NCI-H187 treated with DMSO at 0.1 percent for 48 hours (cell line): Measurements from ENCODE around the gene CREB3L4.

ENCODE experiments used
- DNase-seq: peaks from one replicate; lab custom pipeline; 2025; lab: John Stamatoyannopoulos, UW

CREB3L4 gene

DNA sequence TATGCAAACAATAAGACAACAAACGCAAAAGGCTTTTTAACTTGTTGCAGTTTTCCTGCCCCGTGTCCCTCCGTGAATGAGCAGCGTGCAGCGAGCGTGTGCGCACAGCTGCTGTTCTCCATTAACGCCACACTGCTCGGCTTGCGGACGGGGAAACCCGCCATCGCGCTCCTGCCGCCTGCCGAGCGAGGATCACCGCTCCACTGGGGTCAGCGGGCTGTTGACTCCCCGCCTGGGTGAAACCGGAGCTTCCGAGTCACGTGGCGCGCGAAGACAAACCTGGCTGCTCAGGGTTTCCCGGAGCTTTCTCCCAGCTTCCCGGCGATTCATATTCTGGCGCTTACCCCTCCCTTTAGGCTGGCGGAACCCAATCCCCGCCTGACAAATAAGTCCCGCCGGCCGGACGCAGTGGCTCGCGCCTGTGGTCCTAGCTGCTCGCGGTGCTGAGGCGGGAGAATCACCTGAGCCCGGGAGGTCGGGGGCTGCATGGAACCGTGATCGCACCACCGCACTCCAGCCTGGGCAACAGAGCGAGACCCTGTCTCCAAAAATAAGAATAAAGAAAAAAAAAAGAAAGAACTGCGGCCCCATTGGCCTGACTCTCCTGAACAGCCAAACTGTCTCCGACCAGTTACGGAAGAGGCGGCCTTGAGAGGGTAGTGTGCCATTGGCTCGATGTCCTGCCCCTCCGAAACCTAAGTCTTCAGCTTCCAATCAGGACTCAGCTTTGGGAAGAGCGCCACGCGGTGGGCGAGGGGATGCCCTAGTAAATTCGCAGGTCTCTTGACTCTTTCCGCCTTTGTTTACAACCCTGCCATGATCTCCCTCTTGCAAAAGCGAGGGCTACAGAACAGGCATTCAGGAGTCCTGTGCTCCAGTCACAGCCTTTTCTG, at the start of gene CREB3L4:
Gene CREB3L4 (plus strand): TSS at position 796 of the 893 bp plus-strand sequence. CDS start 624 bp downstream, outside the sequence.
- DNase-seq, result peak; percentile 99

GRCh38 chr1:153919876-153920852, 47.5 kb upstream of the CREB3L4 start:
- DNase-seq, result no peak

DNA sequence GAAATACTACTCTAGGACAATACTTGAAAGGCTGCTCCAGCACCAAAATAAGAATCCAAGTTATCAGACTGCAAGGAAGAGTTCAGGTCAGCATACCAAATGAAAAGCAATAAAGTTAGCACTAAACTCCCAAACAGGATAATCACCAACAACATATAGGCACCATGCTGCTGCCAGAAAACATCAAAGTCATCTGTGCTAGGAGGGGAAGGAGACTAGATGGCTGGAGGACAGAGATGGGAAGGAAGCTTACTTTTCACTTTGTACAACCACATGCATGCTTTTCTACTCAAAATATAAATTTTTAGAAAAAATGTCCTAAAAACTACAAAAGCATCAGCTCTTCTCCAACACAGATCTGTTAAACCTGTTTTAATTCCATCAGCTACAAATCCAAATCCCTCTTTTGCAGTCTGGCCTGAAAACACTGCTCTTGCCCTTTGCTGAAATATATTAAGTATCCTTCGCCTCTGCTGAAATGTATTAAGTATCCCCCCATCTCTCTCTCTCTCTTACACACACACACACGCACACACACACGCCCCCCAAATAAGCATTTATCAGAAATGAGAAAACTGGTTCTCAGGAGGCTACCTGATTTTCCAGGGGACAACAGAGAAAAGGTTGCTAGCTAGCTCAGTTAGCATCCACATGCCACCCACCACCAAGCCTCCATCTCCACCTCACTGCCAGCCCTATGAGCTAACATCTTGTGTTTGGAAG, 46.5 kb upstream of the CREB3L4 start:
- DNase-seq, result no peak

DNA sequence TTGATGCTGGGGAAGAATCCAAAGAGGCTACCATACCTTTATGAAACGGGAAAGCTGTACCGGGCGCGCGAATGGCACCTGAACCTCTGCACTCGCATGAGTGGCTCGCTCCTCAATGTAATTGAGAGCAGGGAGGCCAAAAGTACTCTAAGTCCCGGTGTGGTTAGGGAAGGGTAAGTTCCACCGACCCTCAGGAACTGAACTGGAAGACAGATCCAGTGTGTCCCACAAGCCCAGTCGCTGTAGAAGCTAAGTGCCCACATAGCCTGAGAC, 46.0 kb upstream of the CREB3L4 start:
- no peak for DNase-seq

DNA sequence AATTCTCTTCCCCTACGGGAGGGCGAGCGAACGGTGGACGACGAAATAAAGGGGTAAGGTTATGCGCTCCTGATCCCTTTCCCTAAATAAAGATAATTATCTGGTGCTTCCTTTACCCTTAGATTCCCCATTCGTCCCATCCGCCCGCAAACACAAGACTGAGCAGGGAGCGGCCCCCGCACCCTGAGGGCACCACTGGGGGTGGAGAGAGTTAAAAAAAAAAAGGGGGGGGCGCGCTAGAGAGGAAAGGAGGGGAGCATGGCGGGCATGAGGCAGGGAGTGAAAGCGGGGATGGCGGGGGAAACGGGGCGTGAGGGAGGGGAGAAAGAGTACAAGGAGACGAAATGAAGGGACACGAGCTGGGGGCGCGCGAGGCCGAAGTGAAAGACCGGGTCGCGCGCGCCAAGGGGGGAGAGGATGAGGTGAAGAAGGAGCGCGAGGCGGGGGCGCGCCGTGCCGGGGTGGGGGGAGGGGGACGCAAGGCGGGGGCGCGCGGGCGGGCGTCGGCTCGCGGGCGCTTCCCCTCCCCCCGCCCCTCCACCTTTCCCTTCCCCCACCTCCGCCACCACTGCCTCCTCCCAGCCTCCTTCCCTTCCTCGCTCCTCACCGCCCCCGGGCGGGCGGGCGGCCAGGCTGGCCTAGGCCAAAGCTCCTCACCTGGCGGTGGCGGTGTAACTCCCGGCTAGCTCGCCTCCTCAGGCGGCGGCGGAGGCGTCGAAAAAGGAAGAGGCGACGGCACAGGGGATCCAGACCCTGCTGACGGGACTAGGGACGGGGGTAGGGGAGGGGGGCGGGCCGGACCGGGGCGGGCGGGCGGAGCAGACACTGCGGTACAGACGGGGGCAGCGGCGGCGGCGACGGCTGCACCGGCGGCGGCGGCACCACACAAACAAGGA, 45.4 kb upstream of the CREB3L4 start:
- DNase-seq, result no peak

- DNase-seq, result peak; percentile 100
Measured at GRCh38 chr1:153922972-153923925, 44.5 kb upstream of the CREB3L4 start, which contains the start of gene GATAD2B. Gene GATAD2B, minus strand, starts transcription at chr1:153922972. Its CDS starts 94,625 bp downstream, at chr1:153828347.

- no peak for DNase-seq
Measured at GRCh38 chr1:153926405-153926804, 41.3 kb upstream of the CREB3L4 start.

GRCh38 chr1:153928245-153928644, 39.5 kb upstream of the CREB3L4 start:
- DNase-seq, result no peak

DNA sequence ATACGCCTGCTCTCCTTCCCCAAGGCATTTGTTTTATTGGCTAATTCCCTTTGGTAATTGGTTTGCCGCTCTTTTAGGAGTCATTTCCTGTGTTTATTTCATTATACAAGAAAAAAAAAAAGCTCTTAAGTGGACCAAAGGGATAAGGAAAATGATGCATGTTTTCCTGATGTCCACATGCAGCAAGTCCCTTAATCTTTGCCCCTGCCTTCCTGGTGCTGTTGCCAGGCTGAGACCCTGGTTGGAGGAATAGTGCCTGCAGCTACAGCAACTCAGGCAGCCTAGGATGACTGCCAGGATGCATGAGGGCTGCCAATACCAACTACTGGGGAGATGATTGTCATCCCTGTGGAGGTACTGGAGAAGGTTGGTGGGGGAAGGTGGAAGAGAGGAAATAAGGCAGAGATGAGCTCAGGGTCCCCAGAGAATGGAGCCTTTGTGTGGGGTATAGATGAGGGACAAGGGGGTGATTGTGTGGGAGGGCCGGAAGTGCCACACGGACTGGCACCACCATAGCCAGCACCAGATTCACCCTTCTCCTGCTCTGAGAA, 38.8 kb upstream of the CREB3L4 start:
- DNase-seq, result no peak

DNA sequence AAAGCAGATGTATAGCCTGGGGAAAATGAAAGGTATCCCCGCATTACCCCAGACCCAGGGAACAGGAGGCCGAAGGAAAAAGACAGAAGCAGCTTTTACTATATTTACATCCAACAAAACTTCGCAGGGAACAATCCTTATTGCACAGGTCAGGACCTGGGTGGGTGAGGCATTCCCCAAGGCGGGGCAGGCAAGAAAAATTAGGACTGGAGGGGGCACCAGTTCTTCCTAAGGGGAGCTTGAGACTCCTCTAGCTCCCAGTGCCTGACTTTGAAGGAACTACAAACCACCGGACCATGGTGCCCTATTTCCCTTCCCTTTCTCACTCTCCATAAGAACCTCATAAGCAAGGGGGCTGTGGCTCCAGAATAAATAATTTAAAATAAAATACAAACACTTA, 38.3 kb upstream of the CREB3L4 start:
- DNase-seq, result no peak

DNA sequence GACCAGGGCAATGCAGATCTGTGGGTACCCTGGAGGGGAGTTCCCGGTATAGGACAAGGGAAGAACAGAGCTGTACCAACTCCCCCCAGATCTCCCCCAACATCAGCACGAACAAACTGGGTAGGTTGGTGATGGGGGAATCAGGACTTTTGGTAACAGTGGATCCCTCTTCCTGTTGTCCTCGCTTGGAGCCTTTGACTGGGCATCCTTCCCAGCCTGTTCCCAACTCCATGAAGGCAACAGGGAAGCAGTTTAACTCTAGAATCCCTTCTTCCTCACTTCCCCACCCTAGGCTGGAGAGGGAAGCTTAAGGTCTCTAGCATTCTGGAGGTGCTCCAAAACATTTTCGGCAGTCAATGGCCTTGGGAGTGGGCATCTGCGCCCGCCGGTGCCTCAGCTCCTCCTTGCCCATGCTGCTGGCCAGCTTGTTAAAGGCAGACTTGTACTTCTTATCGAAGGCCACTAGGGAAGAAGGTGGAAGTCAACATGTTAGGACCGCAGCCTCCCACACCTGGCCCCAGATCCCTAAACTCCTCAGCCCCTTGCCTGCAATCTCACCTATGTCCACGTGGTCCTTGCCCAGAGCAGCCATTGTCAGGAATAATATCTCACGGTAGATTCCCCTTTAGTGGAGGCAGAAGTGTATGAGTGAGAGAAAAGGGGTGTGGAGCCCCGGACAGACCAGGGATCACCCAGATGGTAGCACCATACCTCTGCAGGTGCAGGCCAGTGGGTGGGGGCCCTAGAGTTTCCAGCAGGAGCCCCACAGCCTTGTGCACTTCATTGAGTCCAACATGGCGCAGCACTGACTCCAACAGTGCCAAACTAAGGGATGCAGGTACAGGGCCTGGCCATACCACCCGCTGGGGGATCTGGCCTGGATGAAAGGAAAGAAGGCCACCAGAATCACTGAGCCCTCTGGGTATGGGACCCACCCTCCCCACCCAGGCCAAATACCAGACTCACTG, 37.4 kb upstream of the CREB3L4 start:
- no peak for DNase-seq

GRCh38 chr1:153932156-153933131, 35.3 kb upstream of the CREB3L4 start:
- no peak for DNase-seq

GRCh38 chr1:153933430-153933829, 34.3 kb upstream of the CREB3L4 start:
- DNase-seq, result no peak

DNA sequence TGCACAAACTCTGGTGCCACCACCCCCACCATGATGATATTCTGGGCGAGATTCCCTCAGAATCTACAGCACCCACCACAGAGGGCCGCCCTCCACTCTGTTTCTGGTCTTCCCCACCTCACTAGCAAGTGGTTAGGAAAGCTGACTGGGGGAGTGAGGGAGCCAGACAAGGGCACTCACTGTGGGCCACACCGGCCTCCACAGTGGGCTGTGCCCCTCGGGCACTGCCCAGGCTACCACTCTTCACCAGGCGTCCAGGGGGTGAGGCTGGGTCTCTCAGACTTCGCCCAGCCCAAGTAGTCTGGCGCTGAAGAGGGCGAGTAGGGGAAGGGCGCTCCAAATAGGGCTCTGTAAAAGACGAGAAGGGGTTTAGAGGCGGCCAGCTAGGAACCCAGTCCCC, 33.7 kb upstream of the CREB3L4 start:
- DNase-seq, result no peak

GRCh38 chr1:153934746-153935145, 33.0 kb upstream of the CREB3L4 start:
- DNase-seq, result no peak

- DNase-seq, result no peak
Measured at GRCh38 chr1:153936011-153936802, 31.5 kb upstream of the CREB3L4 start.
